NCI-H146 treated with DMSO at 0.1 percent for 48 hours (cell line): Measurements from ENCODE around the gene NFX1.
"Not testable (repeated sequence)": the region's sequence is repeated elsewhere in the genome, so short reads cannot be mapped to it uniquely, and the experiment has no call there.

Source experiments
- DNase-seq: peaks from one replicate; lab custom pipeline; 2025; ENCODE audit not compliant: unreplicated experiment; lab: John Stamatoyannopoulos, UW

Gene NFX1

GRCh38 chr9:33351547-33351946 lies 61.2 kb downstream of the NFX1 start:
- no peak for DNase-seq

- no peak for DNase-seq
These were observed 64.4 kb downstream of the NFX1 start for GRCh38 chr9:33354651-33355211.

- no peak for DNase-seq
These were observed 65.6 kb downstream of the NFX1 start for GRCh38 chr9:33355933-33356332.

- DNase-seq = not testable (repeated sequence)
These were observed 68.3 kb downstream of the NFX1 start for GRCh38 chr9:33358641-33359040.

- DNase-seq = no peak
These were observed 73.8 kb downstream of the NFX1 start for GRCh38 chr9:33364127-33364526.

GRCh38 chr9:33364814-33365213 lies 74.5 kb downstream of the NFX1 start:
- DNase-seq = not testable (repeated sequence)

GRCh38 chr9:33366979-33367480 lies 76.7 kb downstream of the NFX1 start:
- no peak for DNase-seq

GRCh38 chr9:33372900-33373299 lies 82.6 kb downstream of the NFX1 start:
- DNase-seq = no peak

GRCh38 chr9:33374190-33374589 lies 83.9 kb downstream of the NFX1 start:
- DNase-seq = no peak

- DNase-seq = peak; percentile 54
These were observed 84.4 kb downstream of the NFX1 start for GRCh38 chr9:33374634-33375237.

- DNase-seq = no peak
These were observed 85.0 kb downstream of the NFX1 start for GRCh38 chr9:33375238-33375840.

GRCh38 chr9:33375841-33376321 lies 85.6 kb downstream of the NFX1 start:
- no peak for DNase-seq

- no peak for DNase-seq
These were observed 86.9 kb downstream of the NFX1 start for GRCh38 chr9:33377089-33377715.

GRCh38 chr9:33378121-33378795 lies 87.9 kb downstream of the NFX1 start:
- DNase-seq = no peak

- DNase-seq = no peak
These were observed 89.5 kb downstream of the NFX1 start for GRCh38 chr9:33379666-33380389.

GRCh38 chr9:33380390-33381094 lies 90.2 kb downstream of the NFX1 start:
- no peak for DNase-seq

- DNase-seq = no peak
These were observed 91.0 kb downstream of the NFX1 start for GRCh38 chr9:33381231-33381791.

GRCh38 chr9:33382397-33382796 lies 92.1 kb downstream of the NFX1 start:
- not testable (repeated sequence) for DNase-seq

- not testable (repeated sequence) for DNase-seq
These were observed 93.1 kb downstream of the NFX1 start for GRCh38 chr9:33383396-33383795.

GRCh38 chr9:33385536-33385935 lies 95.2 kb downstream of the NFX1 start:
- not testable (repeated sequence) for DNase-seq
